Activated CD4-positive, alpha-beta T cell treated with anti-CD3 and anti-CD28 coated beads, Interleukin-2, amount 10 ng/mL, durations not matched to agents 24 days and 14 days (primary cell): ENCODE data around the gene API5. TPM values are rescaled to one million over a fixed set of nuclear protein-coding genes. Genes with fewer than 3 reads are reported as not detected.

Experiments used
- DNase-seq: peaks from one replicate; pipeline ENCODE4 v3.0.0; 2022
- H3K27ac Mint-ChIP-seq: one replicate; pipeline ENCODE4 v1.8.0; 2022; ENCODE audit warnings: mild to moderate bottlenecking, mixed read lengths
- H3K27me3 Mint-ChIP-seq: one replicate; pipeline ENCODE4 v1.8.0; 2022; ENCODE audit warnings: mixed read lengths
- H3K36me3 Mint-ChIP-seq: one replicate; pipeline ENCODE4 v1.8.0; 2022; ENCODE audit warnings: low read depth, mild to moderate bottlenecking, mixed read lengths
- H3K4me1 Mint-ChIP-seq: one replicate; pipeline ENCODE4 v1.8.0; 2021; ENCODE audit warnings: mixed read lengths
- H3K4me3 Mint-ChIP-seq: one replicate; pipeline ENCODE4 v1.8.0; 2022; ENCODE audit warnings: mild to moderate bottlenecking, moderate library complexity, mixed read lengths
- H3K9me3 Mint-ChIP-seq: one replicate; pipeline ENCODE4 v1.8.0; 2021; ENCODE audit warnings: mixed read lengths
- intact Hi-C: fragments of 100-400 bp; cut with micrococcal nuclease; formaldehyde crosslinking; loops from one replicate; pipeline ENCODE4 v1.15.1; 2023
- total RNA-seq: library from RNA; stranded (reverse); gene quantifications from 2 replicates; pipeline ENCODE4 v1.2.3, GENCODE V29; 2022

The API5 gene
- total RNA-seq = 171 and 182 TPM in 2 replicates

GRCh38 chr11:43311791-43312607, at the start of gene API5:
Gene API5, plus strand, starts transcription at chr11:43311996. Its CDS starts 132 bp downstream, at chr11:43312128.
- intact Hi-C loops = loop anchor here (1.0 to 10.0 kb wide), 10 partner anchors 46 to 783 kb away; partner anchors contain the start of genes EXT2, HSD17B12 and TTC17
- DNase-seq = peak; percentile 98
- no peaks in the 10 kb centered on the region for H3K9me3 Mint-ChIP-seq

GRCh38 chr11:43267856-43268580, 43.8 kb upstream of the API5 start:
- no peak for DNase-seq
- Mint-ChIP-seq H3K36me3 (no peaks in the 10 kb centered on the region), H3K4me1 (peaks cover 2% of the 10 kb centered on the region), H3K9me3 (no peaks in the 10 kb centered on the region), H3K4me3 (no peak overlapping the region), H3K27ac (no peak overlapping the region), H3K27me3 (no peaks in the 10 kb centered on the region)
- intact Hi-C loops = no loop called here

More at GRCh38 chr11:43311791-43312607, at the start of gene API5:
- Mint-ChIP-seq H3K36me3 (peaks cover 9% of the 10 kb centered on the region), H3K27ac (peak within 1 kb of the TSS; percentile 92), H3K4me1 (peaks cover 33% of the 10 kb centered on the region), H3K4me3 (peak within 1 kb of the TSS; percentile 92), H3K27me3 (no peaks in the 10 kb centered on the region)

GRCh38 chr11:43268786-43269185, 43.0 kb upstream of the API5 start:
- intact Hi-C loops = no loop called here
- H3K4me3 Mint-ChIP-seq = no peak overlapping the region
- H3K9me3 Mint-ChIP-seq = no peaks in the 10 kb centered on the region
- DNase-seq = no peak
- H3K4me1 Mint-ChIP-seq = peaks cover 2% of the 10 kb centered on the region
- H3K27ac Mint-ChIP-seq = no peak overlapping the region
- H3K27me3 Mint-ChIP-seq = no peaks in the 10 kb centered on the region
- no peaks in the 10 kb centered on the region for H3K36me3 Mint-ChIP-seq

GRCh38 chr11:43269254-43269918, 42.4 kb upstream of the API5 start:
- intact Hi-C loops = no loop called here
- Mint-ChIP-seq H3K4me3 (no peak overlapping the region), H3K27me3 (no peaks in the 10 kb centered on the region), H3K4me1 (peaks cover 2% of the 10 kb centered on the region), H3K9me3 (no peaks in the 10 kb centered on the region), H3K27ac (no peak overlapping the region), H3K36me3 (no peaks in the 10 kb centered on the region)
- no peak for DNase-seq

- Mint-ChIP-seq H3K27ac (no peak overlapping the region), H3K4me1 (peaks cover 2% of the 10 kb centered on the region), H3K27me3 (no peaks in the 10 kb centered on the region), H3K36me3 (no peaks in the 10 kb centered on the region), H3K9me3 (no peaks in the 10 kb centered on the region), H3K4me3 (no peak overlapping the region)
- no peak for DNase-seq
- intact Hi-C loops = no loop called here
Measured at GRCh38 chr11:43270468-43270867, 41.3 kb upstream of the API5 start.

GRCh38 chr11:43278193-43278956, 33.4 kb upstream of the API5 start:
- intact Hi-C loops = no loop called here
- no peak for DNase-seq
- H3K36me3 Mint-ChIP-seq = no peaks in the 10 kb centered on the region
- H3K27ac Mint-ChIP-seq = no peak overlapping the region
- H3K4me3 Mint-ChIP-seq = no peak overlapping the region
- H3K9me3 Mint-ChIP-seq = no peaks in the 10 kb centered on the region
- peaks cover 4% of the 10 kb centered on the region for H3K27me3 Mint-ChIP-seq
- H3K4me1 Mint-ChIP-seq = no peaks in the 10 kb centered on the region

GRCh38 chr11:43282607-43283440, 29.0 kb upstream of the API5 start:
- no peak overlapping the region for H3K4me3 Mint-ChIP-seq
- H3K27ac Mint-ChIP-seq = no peak overlapping the region
- peaks cover 4% of the 10 kb centered on the region for H3K27me3 Mint-ChIP-seq
- no peaks in the 10 kb centered on the region for H3K9me3 Mint-ChIP-seq
- H3K36me3 Mint-ChIP-seq = no peaks in the 10 kb centered on the region
- H3K4me1 Mint-ChIP-seq = no peaks in the 10 kb centered on the region
- peak; percentile 79 for DNase-seq
- intact Hi-C loops = loop anchor here (2.0 to 10.0 kb wide), 2 partner anchors 158 to 512 kb away; no protein-coding TSS in a partner anchor

- Mint-ChIP-seq H3K27me3 (no peaks in the 10 kb centered on the region), H3K36me3 (no peaks in the 10 kb centered on the region), H3K4me3 (no peak overlapping the region), H3K9me3 (no peaks in the 10 kb centered on the region), H3K27ac (no peak overlapping the region), H3K4me1 (peaks cover 3% of the 10 kb centered on the region)
- DNase-seq = no peak
- intact Hi-C loops = loop anchor here (10.0 kb wide), 1 partner anchor 161 kb away; no protein-coding TSS in a partner anchor
Measured at GRCh38 chr11:43285826-43286225, 26.0 kb upstream of the API5 start.

GRCh38 chr11:43289368-43289767, 22.4 kb upstream of the API5 start:
- no peaks in the 10 kb centered on the region for H3K36me3 Mint-ChIP-seq
- no peak overlapping the region for H3K27ac Mint-ChIP-seq
- peaks cover 3% of the 10 kb centered on the region for H3K9me3 Mint-ChIP-seq
- peaks cover 3% of the 10 kb centered on the region for H3K4me1 Mint-ChIP-seq
- no peak overlapping the region for H3K4me3 Mint-ChIP-seq
- intact Hi-C loops = loop anchor here (10.0 kb wide), 1 partner anchor 165 kb away; no protein-coding TSS in a partner anchor
- no peak for DNase-seq
- H3K27me3 Mint-ChIP-seq = peaks cover 3% of the 10 kb centered on the region

GRCh38 chr11:43298397-43298796, 13.4 kb upstream of the API5 start:
- intact Hi-C loops = no loop called here
- Mint-ChIP-seq H3K9me3 (peaks cover 17% of the 10 kb centered on the region), H3K36me3 (no peaks in the 10 kb centered on the region), H3K4me3 (no peak overlapping the region), H3K27ac (no peak overlapping the region), H3K4me1 (no peaks in the 10 kb centered on the region), H3K27me3 (no peaks in the 10 kb centered on the region)
- no peak for DNase-seq

- no peak overlapping the region for H3K4me3 Mint-ChIP-seq
- peaks cover 35% of the 10 kb centered on the region for H3K4me1 Mint-ChIP-seq
- H3K36me3 Mint-ChIP-seq = peaks cover 20% of the 10 kb centered on the region
- DNase-seq = no peak
- intact Hi-C loops = loop anchor here (10.0 kb wide), 2 partner anchors 549 to 779 kb away; partner anchors contain the start of gene EXT2
- H3K27me3 Mint-ChIP-seq = no peaks in the 10 kb centered on the region
- H3K9me3 Mint-ChIP-seq = no peaks in the 10 kb centered on the region
- no peak overlapping the region for H3K27ac Mint-ChIP-seq
Measured at GRCh38 chr11:43315966-43316365, 4.2 kb downstream of the API5 start.

- H3K9me3 Mint-ChIP-seq = no peaks in the 10 kb centered on the region
Measured at GRCh38 chr11:43316451-43316850, 4.7 kb downstream of the API5 start.

More at GRCh38 chr11:43316451-43316850, 4.7 kb downstream of the API5 start:
- Mint-ChIP-seq H3K36me3 (peaks cover 22% of the 10 kb centered on the region), H3K27ac (no peak overlapping the region), H3K27me3 (no peaks in the 10 kb centered on the region), H3K4me1 (peaks cover 34% of the 10 kb centered on the region), H3K4me3 (no peak overlapping the region)
- peak; percentile 65 for DNase-seq
- intact Hi-C loops = loop anchor here (10.0 kb wide), 2 partner anchors 548 to 778 kb away; partner anchors contain the start of gene EXT2
